GM12878 (cell line): ENCODE measurements around the gene NFYC. TPM values are rescaled to one million over a fixed set of nuclear protein-coding genes. Genes with fewer than 3 reads are reported as not detected.

Experiments used
- ATAC-seq: fragments of 200-7000 bp; cut with Tn5 transposase; 3 replicates; pipeline ENCODE4 v1.9.1; 2020; ENCODE audit warnings: mild to moderate bottlenecking, moderate library complexity
- BruUV-seq: library from RNA; stranded (reverse); fragments of 400-500 nt; replicated peaks from 2 replicates; lab custom pipeline; 2021; lab: Mats Ljungman, UMichigan
- CTCF ChIA-PET: fragments of 300-600 bp; sonication (Branson Sonifier 250); formaldehyde crosslinking; extraction: SDS; loops from one replicate; lab custom pipeline; 2021; ENCODE audit warnings: inconsistent platforms; lab: Yijun Ruan, JAX
- POLR2A ChIA-PET: fragments of 350-600 bp; formaldehyde crosslinking; extraction: SDS; loops from one replicate; lab custom pipeline; 2021; ENCODE audit warnings: inconsistent platforms; lab: Charles Lee
- RAD21 ChIA-PET: fragments of 300-600 bp; sonication (Branson Sonifier 250); formaldehyde crosslinking; loops from one replicate; lab custom pipeline; 2023; ENCODE audit warnings: antibody characterized with exemption; ENCODE audit not compliant: unreplicated experiment; lab: Charles Lee
- SMC1A ChIA-PET: fragments of 300-600 bp; sonication (Branson Sonifier 250); formaldehyde crosslinking; loops from one replicate; lab custom pipeline; 2023; ENCODE audit not compliant: unreplicated experiment, uncharacterized antibody; lab: Charles Lee
- DNase-seq: peaks from one replicate; pipeline ENCODE4 v3.0.0-alpha.2; 2011; ENCODE audit warnings: low read depth, low spot score
- FAIRE-seq: peaks from 3 replicates; lab custom pipeline; 2011; peaks lifted over from hg19 to GRCh38; lab: Jason Lieb, UNC
- H2AFZ ChIP-seq: 2 replicates; pipeline ENCODE4 v1.6.0; 2011; ENCODE audit warnings: low read depth, low read length, control low read depth; ENCODE audit not compliant: control insufficient read depth
- H3K27ac ChIP-seq: 2 replicates; pipeline ENCODE4 v1.5.1; 2011; ENCODE audit warnings: control low read depth; ENCODE audit not compliant: control insufficient read depth, insufficient read depth
- H3K27me3 ChIP-seq, 2 experiments: replicated peaks in 1 of 2; 2 replicates each; pipeline versions ENCODE4 v1.6.0 to v1.6.1; 2011; ENCODE audit warnings: low read length in 1 of 2; ENCODE audit not compliant: control insufficient read depth in 2 of 2, insufficient read depth in 2 of 2
- H3K36me3 ChIP-seq, 2 experiments: 2 replicates each; pipeline ENCODE4 v1.5.1; 2011; ENCODE audit warnings: low read length in 1 of 2; ENCODE audit not compliant: control insufficient read depth in 2 of 2, insufficient read depth in 2 of 2
- H3K4me1 ChIP-seq: 2 replicates; pipeline ENCODE4 v1.6.1; 2011; ENCODE audit warnings: mild to moderate bottlenecking, low read length, moderate library complexity, mixed read lengths; ENCODE audit not compliant: control insufficient read depth, insufficient read depth
- H3K4me2 ChIP-seq: 2 replicates; pipeline ENCODE4 v1.6.0; 2011; ENCODE audit warnings: control low read depth; ENCODE audit not compliant: control insufficient read depth, insufficient read depth
- H3K4me3 ChIP-seq: fragments of 200-600 bp; sonication (generic); 2 replicates; pipeline ENCODE4 v1.5.1; 2016
- H3K79me2 ChIP-seq: 2 replicates; pipeline ENCODE4 v1.6.0; 2011; ENCODE audit warnings: low read length; ENCODE audit not compliant: control insufficient read depth, insufficient read depth
- H3K9ac ChIP-seq: 2 replicates; pipeline ENCODE4 v1.8.0; 2011; ENCODE audit warnings: low read length, control low read depth, mixed read lengths; ENCODE audit not compliant: control insufficient read depth, insufficient read depth
- H3K9me3 ChIP-seq: replicated peaks from 3 replicates; pipeline ENCODE4 v1.5.1; 2011; ENCODE audit warnings: mild to moderate bottlenecking, low read length; ENCODE audit not compliant: control insufficient read depth, insufficient read depth
- H4K20me1 ChIP-seq: 2 replicates; pipeline ENCODE4 v1.6.0; 2011; ENCODE audit not compliant: control insufficient read depth, insufficient read depth
- ATF3 ChIP-seq: IDR thresholded peaks from 2 replicates; pipeline ENCODE4 v1.6.1; 2011; ENCODE audit warnings: low read depth, mild to moderate bottlenecking, low read length, moderate library complexity, borderline replicate concordance; ENCODE audit errors: extremely low read depth
- BACH1 ChIP-seq: fragments of 450-650 bp; IDR thresholded peaks from 2 replicates; pipeline ENCODE4 v1.6.1; 2017; ENCODE audit warnings: mild to moderate bottlenecking, borderline replicate concordance
- BCL11A ChIP-seq: IDR thresholded peaks from 2 replicates; pipeline ENCODE4 v1.6.1; 2011; ENCODE audit warnings: low read depth, low read length
- CBFB ChIP-seq: IDR thresholded peaks from 2 replicates; pipeline ENCODE4 v1.6.1; 2016; ENCODE audit warnings: antibody characterized with exemption, low read depth
- CUX1 ChIP-seq: IDR thresholded peaks from 2 replicates; pipeline ENCODE4 v1.6.1; 2012; ENCODE audit warnings: improper control_type of control experiment, low read depth, low read length; ENCODE audit not compliant: insufficient replicate concordance
- ESRRA ChIP-seq: IDR thresholded peaks from 2 replicates; pipeline ENCODE4 v1.6.1; 2012; ENCODE audit warnings: mild to moderate bottlenecking, low read length, improper control_type of control experiment
- IKZF1 ChIP-seq: fragments of 450-650 bp; conservative IDR thresholded peaks from 2 replicates; pipeline ENCODE4 v1.6.1; 2017; ENCODE audit warnings: antibody characterized with exemption, mild to moderate bottlenecking
- IKZF2 ChIP-seq, 2 experiments: fragments of 450-650 bp; IDR thresholded peaks; 2 replicates each; pipeline ENCODE4 v1.6.1; 2017; ENCODE audit warnings: mild to moderate bottlenecking in 2 of 2, moderate library complexity in 2 of 2
- IRF5 ChIP-seq: fragments of 450-650 bp; IDR thresholded peaks from 2 replicates; pipeline ENCODE4 v1.6.1; 2017; ENCODE audit warnings: borderline replicate concordance
- ZNF687 ChIP-seq: fragments of 450-650 bp; IDR thresholded peaks from 2 replicates; pipeline ENCODE4 v1.6.1; 2017; ENCODE audit warnings: mild to moderate bottlenecking, moderate library complexity
- WGBS: methylation state at CpG from one replicate; pipeline ENCODE4 v1.1.6; 2016; ENCODE audit warnings: low lambda C conversion rate; ENCODE audit not compliant: insufficient replicate concordance, insufficient coverage; ENCODE audit errors: missing lambda C conversion rate; 5-methylcytosine and 5-hydroxymethylcytosine counted together
- in situ Hi-C: fragments of 300-500 bp; cut with MboI; formaldehyde crosslinking; loops from 9 replicates; pipeline ENCODE4 v1.14.3; 2018; ENCODE audit warnings: mixed read lengths
- intact Hi-C: fragments of 100-400 bp; cut with micrococcal nuclease; formaldehyde crosslinking; loops from one replicate; pipeline ENCODE4 v1.14.2; 2022; ENCODE audit not compliant: unreplicated experiment
- polyA plus RNA-seq, 11 experiments: library from polyadenylated mRNA; depleted of rRNA in 4 of 11; unstranded in 6 of 11; stranded (reverse) in 5 of 11; fragments of >200 nt; fragmentation: Nextera tagmentation in 4 of 11; fragmentation: Illumina TruSeq in 1 of 11; extraction: Ambion mirVana in 4 of 11; extraction: Trizol in 1 of 11; gene quantifications; 1 replicate in 1 of 11; 2 replicates in 10 of 11; pipeline versions ENCODE4 v1.2.1 to v1.2.3, GENCODE V29; 2011 to 2016; ENCODE audit warnings: inconsistent platforms in 2 of 11, missing spikeins in 2 of 11, low read depth in 1 of 11
- total RNA-seq, 4 experiments: library from RNA; depleted of rRNA in 3 of 4; stranded (reverse); fragments of >200 nt in 3 of 4; fragmentation: Illumina TruSeq in 1 of 4; extraction: Trizol in 1 of 4; gene quantifications; 2 replicates each; pipeline versions ENCODE4 v1.2.1 to v1.2.3, GENCODE V29; 2013 to 2021

Gene NFYC
- total and polyA plus RNA-seq, 10 of the 15 experiments (the other 5 are each of a cell fraction or from before 2014, with no cell fraction given), result 4.3 to 84.2 (median 58.3) TPM

DNA sequence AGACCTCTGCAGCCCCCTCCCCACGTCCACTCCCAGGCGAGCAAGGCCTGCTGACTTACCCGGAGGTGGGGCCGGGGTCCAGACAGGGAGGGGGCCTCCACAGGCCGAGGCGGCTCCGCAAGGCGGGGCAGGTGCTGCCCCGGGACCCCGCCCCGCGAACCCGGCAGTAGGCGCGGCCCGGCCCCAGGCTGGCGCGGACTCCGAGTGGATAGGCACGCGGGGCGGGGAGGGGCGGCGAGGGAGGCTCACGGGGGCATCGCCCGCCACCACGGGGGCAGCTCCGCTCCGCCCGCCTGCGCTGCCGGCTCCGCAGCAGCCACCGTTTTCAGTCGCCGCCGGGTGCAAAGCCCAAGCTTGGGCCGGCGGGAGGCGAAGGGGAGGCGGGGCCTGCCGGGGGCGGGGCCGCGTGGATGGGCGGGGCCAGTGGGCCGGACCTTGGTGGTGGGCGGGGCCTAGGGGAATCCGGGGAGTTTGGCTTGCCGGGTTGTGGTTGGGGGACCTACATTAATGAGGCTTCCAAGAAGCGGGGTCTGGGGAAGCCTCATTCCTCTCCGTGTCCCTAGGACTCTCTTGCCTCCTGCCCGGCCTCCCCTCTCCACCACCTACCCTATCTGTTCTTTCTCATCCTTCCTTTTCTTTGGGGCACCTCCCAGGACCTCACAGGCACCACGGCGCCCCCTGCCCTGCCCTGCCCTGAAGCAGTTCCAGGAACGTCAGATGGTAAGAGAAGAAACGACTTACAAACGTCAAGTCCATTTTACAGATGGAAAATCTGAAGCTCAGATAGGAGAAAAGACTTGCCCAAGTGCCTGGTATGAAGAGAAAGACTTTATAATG lies 26.0 kb upstream of the NFYC start, which contains the start of gene RIMS3:
Gene RIMS3 (minus strand): TSS at position 348 of the 837 bp plus-strand sequence. CDS start 23,757 bp downstream, outside the sequence.
- DNase-seq (peak; percentile 28), ATAC-seq (peak; percentile 87), FAIRE-seq (no peak)
- Histone ChIP-seq H4K20me1 (no peaks in the 10 kb centered on the region), H3K4me1 (peaks cover 7% of the 10 kb centered on the region), H3K27ac (no peak within 1 kb of the TSS), H2AFZ (peak within 1 kb of the TSS; percentile 85), H3K9ac (peak within 1 kb of the TSS; percentile 39; the same call in 1 of the 2 replicates), H3K9me3 (no peaks in the 10 kb centered on the region), H3K4me3 (peak within 1 kb of the TSS; percentile 69), H3K4me2 (peak within 1 kb of the TSS; percentile 81), H3K36me3 (no peaks in the 10 kb centered on the region), H3K79me2 (no peaks in the 10 kb centered on the region), H3K27me3 (no peaks in the 10 kb centered on the region)
- ChIA-PET SMC1A (interaction anchor here (0.8 to 1.7 kb wide), 4 partner anchors 25 to 145 kb away, joined by 3 to 4 read pairs (median 3); partner anchors contain the start of gene NFYC), CTCF (interaction anchor here (0.8 to 2.3 kb wide), 6 partner anchors 26 to 287 kb away, joined by 3 to 7 read pairs (median 4); partner anchors contain the start of gene NFYC), POLR2A (interaction anchor here (0.6 to 2.7 kb wide), 6 partner anchors 19 to 607 kb away, joined by 3 to 9 read pairs (median 4); partner anchors contain the start of gene NFYC), RAD21 (interaction anchor here (0.6 to 1.6 kb wide), 2 partner anchors 25 to 99 kb away, joined by 3 to 4 read pairs; partner anchors contain the start of gene NFYC)
- intact Hi-C loops (loop anchor here (5.0 kb wide), 2 partner anchors 38 to 187 kb away; no protein-coding TSS in a partner anchor), in situ Hi-C loops (no loop called here)
- WGBS, result 0% methylated on average over 22 of the region's 59 CpGs
- no TSS peak for BruUV-seq
- TF ChIP-seq IKZF2 (IDR thresholded peaks at IDR 0.05) (0 out of 4 replicates have a peak, but pooled peaks of 1 of the 2 experiments have one; percentile 15), ESRRA (no peak), ZNF687 (0 out of 2 replicates have a peak, but pooled peaks have one; percentile 38), IRF5 (no peak), IKZF1 (peak; percentile 38; the same call in 1 of the 2 replicates), CBFB (no peak), CUX1 (no peak), ATF3 (no peak), BACH1 (peak; percentile 55; the same call in 1 of the 2 replicates), BCL11A (no peak)
